ENCODE measurements around the gene DEDD2.

The DEDD2 gene

DNA sequence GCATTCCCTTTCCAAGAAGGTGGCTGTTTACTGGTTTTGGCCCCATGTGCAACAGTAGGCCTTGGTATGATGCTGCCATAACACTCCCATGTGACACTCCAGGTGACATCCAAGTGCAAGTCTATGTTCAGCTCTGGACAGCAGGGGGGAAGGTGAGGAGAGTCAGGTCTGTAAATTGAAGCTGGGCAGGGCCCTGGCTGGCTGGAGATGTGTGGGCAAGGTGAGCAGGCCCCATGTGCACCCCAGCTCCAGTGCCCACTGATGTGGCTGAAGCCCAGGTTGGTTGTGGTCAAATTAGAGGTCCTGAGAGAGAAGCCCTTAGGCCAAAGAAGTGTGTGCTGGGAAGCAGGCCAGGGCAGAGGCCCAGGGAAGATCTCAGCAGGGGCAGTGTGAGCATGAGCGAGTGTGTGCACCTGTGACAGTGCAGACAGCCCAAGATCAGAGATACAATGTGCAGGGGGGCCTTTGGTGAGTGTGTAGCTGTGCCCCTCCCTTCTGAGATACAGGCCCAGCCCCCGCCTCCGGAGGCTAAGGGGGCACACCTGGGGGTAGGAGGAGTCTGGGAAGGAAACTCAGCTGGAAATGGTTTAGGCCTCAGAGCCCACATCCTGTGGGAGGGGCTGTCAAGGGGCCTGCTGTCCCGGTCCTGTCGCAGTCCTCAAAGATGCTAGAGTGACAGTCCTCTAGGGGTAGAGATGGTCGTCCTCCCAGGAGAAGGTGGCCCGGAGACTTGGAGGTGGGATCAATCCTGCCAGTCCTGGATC, 18.6 kb downstream of the DEDD2 start:
- DNase-seq = peak in 4 of 5 experiments; percentile 43 to 97 (median 82)

DNA sequence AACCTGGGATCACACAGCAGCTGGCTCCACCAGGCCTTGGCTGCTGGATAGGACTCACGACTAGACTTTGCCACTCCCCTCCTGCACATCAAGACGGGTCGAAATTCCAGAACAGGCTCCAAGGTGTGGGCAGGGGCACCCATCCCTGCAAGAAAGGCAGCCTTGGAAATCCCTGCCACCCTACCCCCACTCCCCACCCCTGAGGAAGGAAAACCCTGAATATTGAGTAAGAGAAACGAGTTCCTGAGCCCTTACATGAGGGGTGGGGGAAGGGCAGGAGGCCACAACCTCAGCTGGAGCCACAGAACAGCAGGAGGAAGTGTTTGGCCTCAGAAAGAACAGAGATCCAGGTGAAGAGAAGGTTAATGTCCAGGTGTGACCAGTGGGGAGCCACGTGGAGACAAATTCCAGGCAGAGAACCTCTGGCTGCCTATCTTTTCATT, 20.1 kb downstream of the DEDD2 start:
- DNase-seq = peak in 1 of 5 experiments; percentile 54

DNA sequence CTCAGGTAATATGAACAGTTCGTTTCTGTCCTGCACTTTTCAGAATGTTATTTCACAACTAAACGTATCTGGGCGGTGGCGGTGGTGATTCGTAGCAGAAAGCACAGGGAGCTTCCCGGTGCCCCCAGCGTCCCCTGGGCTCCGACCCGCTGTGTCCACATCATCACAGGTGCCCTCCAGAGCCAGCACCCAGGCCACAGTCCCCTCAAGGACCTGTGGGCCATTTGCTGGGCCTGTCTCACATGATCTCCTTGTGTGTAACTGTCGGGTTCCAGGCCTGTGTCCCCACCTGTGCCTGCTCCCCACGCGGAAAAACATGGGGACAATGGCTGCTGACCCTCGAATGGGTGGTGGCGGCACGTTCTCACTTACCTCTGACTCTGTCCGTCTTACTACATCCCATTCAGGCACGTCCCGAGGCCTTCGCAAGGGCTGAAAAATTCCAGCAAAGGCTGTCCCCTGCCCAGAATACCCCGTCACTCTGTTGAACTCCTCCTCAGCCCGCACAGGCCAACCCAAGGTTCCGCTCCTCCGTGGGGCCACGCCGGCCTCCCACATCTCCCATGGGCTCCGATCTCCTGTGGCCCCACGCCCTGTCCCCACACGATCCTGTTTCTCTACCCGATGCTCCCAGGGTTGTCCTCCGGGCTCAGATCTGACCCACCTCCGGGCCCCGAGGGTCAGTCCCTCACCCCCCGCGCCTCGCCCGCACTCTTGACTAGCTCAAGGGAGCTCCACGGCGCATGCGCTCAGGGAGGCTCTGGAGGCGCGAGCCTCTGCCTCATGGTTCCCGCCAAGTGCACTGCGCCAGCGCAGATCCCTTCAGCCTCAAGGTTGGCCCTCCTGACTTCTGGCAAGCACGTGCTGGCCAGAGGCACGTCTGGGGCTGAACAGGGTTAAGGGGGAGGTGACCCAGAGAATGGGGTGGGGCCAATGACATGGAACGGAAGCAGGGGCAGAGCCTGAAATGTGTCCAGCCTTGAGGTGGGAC, 21.2 kb downstream of the DEDD2 start:
- no peak for DNase-seq

DNA sequence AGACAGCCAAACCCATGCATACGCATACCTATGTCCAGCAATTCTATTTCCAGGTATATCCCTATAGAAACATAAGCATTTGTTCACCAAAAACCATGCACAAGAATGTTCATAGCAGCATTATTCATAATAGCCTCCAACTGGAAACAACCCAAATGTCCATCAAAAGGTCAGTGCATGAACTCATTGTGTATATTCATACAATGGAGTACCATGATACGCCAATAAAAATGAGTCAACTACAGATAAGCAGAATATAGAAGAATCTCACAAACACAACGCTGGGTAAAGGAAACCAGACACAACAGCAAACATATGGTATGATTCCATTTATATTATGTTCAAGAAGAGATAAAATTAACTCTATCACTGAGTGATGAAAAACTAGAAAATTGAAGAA, 23.8 kb downstream of the DEDD2 start:
- DNase-seq = no peak

DNA sequence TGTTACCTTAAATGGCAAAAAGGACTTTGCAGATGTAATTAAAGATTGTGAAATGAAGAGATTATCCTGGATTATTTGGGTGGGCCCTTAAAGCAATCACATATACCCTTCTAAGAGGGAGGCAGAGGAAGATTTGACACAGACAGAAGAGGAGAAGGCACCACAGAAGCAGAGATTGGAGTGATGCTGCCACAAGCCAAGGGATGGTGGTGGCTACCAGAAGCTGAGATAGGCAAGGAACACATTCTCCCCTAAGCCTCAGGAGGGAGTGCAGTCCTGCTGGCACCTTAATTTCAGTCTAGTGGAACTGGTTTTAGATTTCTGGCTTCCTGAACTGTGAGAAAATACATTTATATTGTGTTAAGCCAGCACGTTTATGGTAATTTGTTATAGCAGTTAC, 24.2 kb downstream of the DEDD2 start:
- DNase-seq = no peak

DNA sequence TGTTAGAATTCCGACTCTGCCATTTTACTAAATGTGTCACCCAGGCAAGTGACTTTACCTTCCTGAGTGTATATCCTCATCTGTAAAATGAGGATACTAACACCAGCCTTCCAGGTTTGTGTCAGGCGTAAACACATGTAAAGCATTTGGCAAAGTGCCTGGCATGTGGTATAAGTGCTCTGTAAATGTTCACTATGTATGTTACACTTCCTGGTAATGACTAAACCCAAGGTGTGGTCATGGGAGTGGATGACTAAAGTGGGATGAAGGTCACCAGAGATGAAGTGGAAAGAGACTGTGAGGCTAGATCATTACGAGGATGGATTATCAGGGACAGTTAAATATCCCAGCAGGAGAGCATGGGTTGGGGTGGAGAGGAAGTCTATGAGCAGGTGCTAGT, 25.6 kb downstream of the DEDD2 start:
- no peak for DNase-seq

DNA sequence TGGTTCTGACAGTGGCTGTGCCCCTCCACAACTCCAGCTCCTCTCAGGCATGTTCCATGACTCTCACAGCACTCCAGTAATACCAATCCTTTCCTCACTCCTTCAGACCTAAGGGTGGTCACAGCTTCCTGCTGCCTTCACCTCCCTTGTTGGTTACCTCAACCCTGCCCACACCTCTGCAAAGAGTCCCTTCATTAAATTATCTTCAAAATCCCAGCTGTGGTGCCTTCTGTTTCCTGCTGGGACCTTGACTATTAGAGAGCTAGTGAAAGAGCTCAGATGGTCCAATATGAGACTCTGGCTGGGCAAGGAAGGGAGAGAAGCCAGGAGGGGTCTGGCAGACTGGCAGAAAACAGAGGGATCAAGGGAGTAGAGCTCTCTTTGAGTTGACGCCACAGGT, 26.1 kb downstream of the DEDD2 start:
- no peak for DNase-seq

DNA sequence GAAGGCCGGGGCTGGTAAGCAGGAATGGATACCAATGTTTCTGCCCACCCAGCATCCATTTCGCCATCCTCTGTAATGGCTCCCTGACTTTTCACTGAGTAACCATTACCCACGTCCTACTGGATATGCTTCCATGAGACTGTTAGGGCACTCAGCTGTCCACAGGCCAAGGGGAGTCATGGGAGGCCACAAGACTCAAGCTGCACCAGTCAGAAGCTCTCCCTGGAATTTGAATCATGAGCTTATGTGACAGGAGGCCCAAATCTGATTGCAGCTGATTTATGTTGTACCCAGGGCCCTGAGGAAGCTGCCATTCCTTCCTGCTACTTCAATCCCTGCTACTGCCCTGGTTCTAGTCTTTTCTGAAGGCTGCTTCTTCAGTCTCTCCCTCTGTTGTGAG, 28.3 kb downstream of the DEDD2 start:
- no peak for DNase-seq

DNA sequence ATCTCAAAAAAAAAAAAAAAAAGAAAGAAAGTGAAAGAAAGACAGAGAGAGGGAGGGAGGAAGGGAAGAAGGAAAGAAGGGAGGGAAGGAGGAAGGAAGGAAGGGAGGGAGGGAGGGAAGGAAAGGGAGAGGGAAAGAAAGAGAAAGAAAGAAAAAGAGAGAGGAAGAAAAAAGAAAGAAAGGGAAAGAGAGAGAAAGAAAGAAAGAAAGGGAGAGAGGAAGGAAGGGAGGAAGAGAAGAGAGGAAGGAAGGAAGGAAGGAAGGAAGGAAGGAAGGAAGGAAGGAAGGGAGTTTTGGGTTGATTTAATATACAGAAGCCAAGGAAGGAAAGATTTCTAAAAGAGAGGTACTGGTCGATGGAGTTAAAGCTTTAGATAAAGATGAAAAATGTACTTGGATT, 28.8 kb downstream of the DEDD2 start:
- DNase-seq = no peak

DNA sequence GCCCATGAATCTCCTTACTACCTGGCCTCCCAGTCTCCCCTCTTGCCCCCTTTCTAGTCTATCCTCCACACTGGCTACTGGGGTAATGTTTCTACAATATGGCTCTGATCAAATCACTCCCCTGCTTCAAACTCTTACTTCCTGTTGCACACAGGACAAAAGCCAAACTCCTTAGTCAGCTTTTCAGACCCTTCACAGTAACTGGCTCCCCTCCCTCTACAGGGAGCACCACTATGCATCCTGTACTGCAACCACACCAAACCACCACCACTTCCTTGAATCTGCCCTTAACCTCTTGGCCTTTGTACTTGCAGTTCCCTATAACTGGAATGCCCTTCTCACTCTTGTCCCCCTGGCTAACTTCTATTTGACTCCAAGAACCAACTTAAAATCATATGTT, 32.2 kb downstream of the DEDD2 start:
- DNase-seq = peak in 2 of 5 experiments; percentile 30 to 91

DNA sequence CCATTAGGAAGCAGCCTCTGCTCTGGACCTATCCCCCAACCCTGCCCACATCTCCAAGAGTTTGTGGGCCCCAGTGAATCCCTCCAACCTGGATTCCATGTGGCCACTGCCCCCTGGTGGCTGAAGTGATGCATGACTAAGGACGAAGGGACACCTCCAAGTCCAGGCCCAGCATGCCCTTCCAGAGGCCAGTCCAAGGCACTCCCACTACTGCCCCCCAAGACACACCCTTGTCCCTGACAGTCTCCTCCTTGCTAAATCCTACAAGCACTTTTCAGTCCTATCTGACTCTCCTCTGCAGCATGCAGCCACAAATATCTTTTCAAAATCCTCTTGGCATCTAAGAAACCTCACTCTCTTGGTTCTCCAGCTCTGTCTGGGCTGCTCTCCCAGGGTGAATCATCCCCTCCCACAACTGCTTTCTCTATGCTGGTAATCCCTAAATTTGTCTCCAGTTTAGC, 33.0 kb downstream of the DEDD2 start:
- DNase-seq = peak; percentile 33 to 65 (median 56)

DNA sequence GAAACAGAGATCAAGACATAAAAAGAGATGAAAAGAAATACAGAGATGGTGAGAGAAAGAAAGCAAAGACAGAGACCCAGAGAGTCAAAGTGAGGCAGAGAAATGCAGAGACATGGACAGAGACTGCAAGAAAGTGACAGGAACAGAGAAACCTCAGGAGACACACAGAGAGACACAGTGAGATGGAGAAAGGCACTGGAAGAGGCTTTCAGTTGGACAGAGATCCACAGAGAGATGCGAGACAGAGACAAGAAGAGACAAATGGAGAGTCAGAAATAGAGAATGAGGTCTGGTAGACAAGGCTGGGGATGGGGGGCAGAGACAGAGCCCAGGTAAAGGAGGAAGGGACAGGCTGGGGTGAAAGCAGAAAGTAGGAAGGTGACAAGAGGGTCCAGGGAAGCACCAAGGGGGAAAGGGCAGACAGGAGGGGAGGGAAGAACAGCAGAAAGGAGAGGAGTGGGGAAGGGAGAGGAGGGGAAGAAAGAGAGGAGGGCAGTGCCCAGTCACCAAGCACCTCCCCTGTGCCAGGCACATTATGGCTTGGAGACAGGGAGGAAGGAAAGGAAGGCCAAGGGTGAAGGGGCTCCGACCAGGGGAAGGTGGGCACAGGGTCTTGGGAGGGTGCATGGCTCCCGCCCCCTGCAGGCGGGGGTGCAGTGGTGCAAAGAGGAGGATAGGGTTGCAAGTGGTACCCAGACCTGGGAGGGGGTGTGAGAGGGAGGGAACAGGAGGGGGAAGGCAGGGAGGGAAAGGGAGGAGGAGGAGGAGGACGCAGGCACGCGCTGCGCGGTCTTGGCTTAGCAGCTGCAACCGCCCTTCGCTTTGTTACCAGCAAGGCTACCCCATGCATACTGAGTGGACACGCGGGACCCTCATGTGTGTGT, 38.4 kb downstream of the DEDD2 start:
- DNase-seq = no peak

DNA sequence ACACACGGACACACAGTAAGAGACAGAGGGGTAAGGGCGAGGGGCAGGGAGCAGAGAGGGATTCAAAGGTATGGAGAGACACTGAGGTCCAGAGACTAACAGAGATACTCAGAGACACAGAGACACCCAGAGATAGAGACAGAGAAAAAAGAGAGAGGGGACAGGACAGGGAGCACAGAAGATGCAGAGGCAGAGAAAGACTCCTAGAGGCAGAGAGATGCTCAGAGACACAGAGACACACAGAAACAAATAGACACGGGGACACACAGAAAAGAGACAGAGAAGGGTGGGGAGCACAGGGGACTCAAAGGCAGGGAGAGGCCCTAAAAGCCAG, 39.8 kb downstream of the DEDD2 start:
- no peak for DNase-seq

DNA sequence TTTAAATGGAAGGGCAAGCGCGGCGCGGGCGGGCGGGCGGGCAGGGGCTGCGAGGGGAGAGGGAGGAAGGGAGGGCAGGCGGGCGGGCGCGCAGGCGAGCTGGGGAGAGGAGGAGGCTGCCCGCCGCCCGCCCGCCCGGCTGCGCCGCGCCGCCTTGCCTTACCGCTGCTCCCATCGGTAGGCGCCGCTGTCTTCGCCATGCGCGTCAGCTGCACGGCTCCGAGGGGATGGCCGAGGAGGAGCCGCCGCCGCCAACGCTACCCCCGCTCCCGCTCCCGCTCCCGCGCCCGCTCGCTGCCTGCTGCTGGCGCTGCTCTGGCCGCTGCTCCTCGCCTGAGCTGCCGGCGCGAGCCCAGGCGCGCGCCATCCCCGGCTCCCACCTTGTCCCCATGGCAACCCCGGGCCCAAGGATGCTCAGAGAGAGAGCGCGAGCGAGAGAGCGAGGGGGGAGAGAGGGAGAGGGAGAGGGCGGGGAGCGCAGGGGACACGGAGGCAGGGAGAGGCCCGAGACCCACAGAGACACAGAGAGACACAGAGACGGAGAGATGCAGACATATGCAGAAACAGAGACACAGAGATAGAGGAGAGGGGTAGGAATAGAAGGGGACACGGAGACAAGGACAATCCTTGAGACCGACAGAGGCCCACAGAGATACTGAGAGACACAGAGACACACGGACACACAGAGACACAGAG, 40.3 kb downstream of the DEDD2 start:
- peak; percentile 55 to 81 (median 69) for DNase-seq

DNA sequence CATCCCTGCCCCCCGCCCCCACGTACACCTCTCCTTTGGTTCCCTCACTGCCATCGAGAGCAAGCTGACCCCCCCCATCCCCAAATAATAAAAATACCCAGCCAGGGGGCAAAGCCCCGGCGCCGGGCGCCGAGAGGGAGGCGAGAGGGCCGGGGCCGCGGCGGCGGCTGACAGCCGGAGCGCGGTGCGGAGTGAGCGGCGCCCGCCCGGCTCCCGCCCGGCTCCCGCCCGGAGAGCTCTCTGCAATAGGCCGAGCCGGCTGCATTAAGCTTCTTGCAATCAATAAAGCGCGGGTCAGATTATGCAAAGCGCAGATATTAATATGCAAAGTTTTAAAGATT, 40.9 kb downstream of the DEDD2 start:
- no peak for DNase-seq

DNA sequence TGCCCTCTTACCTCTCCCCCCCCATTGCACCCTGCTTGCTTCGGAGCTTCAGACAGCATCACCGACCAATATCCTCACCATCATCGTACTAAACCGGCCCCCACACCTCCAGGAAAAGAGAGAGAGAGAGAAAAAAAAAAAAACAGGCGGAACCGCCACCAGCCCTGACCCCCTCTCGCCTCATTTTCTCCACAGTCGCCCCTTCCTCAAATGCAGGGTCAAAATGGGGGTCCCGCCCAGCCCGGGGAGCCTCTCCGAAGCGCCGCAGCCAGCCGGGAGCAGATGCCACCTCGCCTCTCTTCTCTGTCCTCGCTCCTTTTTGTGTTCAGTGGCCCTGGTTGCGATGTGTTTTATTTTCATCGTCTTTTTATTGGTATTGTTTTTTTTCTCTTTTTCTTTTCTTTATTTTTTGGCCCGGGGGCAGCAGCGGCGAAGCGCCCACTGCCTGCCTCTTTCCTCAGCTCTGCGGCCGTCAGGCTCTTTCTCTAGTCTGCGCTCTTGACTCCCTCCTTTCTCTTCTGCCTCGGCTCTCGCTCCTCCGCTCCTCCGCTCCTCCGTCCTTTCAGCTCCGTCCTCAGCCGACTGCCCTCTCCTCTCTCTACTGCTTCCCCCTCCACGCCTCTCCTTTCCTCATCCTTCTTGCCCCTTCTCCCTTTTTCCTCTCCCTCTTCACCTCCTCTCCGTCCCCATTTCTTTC, 41.4 kb downstream of the DEDD2 start:
- DNase-seq = no peak

DNA sequence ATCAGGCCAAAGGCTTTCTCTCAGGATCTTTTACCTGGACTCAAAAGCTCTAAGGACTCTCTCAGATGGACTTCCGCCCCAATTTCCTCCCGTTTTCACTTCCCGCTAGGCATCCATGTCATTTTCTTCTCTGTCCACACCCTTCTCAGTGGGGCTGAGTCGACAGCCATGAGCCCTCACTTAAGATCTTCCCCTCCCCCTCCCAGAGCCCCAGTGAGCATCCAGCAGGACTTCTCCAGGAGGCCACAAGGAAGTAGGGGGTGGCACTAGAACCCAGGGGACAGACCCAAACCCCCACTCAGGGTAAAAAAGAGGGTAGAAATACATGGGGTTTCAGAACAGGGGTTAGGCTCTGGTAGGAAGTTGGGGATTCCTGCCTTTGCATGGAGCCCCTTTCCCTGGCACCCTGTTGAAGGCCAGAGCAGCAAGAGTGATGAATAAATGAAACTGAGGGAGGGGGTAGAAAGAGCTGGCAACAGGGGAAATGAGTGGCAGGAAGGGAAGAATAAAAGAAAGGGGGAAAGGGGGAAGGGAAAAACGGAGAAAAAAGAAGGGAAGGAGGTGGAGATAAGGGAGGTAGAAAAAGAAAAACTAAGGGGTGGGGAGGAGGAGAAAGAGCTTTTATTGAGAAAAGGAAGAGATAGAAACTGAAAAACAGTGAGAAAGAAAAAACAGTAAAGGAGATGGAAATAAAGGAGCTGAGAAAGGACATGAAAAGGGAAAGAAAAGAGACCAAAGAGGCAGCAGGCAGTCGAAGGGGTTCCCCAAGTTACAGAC, 42.3 kb downstream of the DEDD2 start:
- DNase-seq = no peak

DNA sequence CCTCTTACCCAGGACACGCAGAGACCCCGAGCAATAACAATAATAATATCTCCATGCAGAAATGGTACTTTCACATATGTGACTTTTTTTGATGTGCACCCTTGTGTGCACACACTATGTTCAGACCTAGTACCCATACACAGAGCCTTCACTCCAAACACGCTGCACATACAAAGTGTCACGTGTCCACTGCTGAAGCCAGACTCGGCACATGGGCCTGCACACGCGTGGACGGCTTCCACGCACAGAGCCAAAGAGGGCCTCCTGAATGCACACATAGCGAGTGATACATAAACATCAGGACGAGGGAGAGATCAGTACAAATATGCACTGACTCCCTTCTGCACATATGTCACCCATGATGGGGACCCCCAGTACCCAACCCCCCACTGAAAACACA, 43.3 kb downstream of the DEDD2 start:
- DNase-seq = no peak

DNA sequence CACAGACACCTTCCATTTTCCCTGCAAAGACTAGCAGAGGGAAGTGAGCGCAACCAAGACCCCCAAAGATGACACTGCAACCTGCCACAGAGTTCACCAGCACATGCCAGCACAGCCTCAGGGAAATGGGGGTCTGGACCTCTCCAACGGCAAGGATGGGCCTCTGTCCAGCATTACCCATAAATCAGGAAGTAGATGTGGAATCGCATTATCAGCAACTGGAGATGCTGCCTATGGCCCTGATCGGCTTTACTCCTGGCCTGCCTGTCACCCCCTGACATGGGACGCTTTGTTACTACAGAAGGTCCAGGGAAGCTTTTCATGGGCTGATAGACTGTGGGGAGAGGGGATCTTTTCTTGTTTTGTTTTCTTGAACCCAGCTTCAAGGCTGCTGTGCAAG, 43.8 kb downstream of the DEDD2 start:
- DNase-seq = no peak

DNA sequence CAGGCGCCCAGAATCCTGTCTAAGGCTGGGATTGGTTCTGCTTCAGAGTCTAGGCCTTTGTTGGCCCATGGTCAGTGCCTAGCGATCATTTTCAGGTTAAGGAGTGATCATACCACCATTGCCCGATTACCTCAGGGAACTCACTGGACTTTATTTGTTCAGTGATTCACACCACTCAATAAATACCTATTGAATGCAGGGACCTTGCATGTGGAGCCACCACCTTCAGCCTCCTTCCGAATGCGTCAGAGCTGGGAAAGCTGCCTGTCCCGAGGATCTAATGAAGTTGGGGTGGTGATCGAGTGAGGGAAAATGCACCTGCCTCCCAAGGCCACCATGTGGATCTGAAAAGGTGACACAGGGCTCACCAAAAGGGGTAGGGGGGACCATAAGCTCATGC, 45.2 kb downstream of the DEDD2 start:
- no peak for DNase-seq

DNA sequence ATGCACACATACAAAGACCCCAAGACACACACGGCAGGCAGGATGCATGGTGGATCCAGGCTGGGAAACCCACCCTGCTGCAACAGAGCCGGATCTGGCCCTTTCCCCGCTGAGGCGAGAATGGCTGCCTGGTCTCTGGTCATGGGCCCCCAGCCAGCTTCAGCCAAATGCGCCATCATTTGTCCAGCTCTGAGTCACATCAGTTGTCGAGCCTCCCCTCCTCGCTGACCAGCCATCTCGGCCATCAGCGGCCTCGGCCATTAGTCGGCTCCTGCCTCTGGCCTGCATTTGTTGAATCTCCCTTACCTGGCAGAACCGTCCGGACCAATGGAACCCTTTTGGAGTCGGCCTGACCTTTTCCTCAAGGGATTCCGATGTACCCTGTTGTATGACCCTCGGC, 46.8 kb downstream of the DEDD2 start:
- DNase-seq = no peak
